Smooth muscle cell of the coronary artery (primary cell): ENCODE data around the gene EGFL7. TPM values are rescaled to one million over a fixed set of nuclear protein-coding genes. Genes with fewer than 3 reads are reported as not detected.

Experiments
- total RNA-seq: library from RNA; depleted of rRNA; stranded (reverse); fragments of >200 nt; gene quantifications from 2 replicates; pipeline ENCODE4 v1.2.3, GENCODE V29; 2014; ENCODE audit warnings: low replicate concordance

EGFL7 gene
- 16.5 and 38.5 TPM in 2 replicates for total RNA-seq

GRCh38 chr9:136662656-136663581 is at the start of gene EGFL7:
TSS of gene EGFL7 (plus strand) at chr9:136662916. CDS start at chr9:136668283, 5,367 bp downstream.

GRCh38 chr9:136686794-136687711 is 24.3 kb downstream of the EGFL7 start, which contains the start of gene AGPAT2:
TSS of gene AGPAT2 (minus strand) at chr9:136687457. CDS start at chr9:136687357, 100 bp downstream.

DNA sequence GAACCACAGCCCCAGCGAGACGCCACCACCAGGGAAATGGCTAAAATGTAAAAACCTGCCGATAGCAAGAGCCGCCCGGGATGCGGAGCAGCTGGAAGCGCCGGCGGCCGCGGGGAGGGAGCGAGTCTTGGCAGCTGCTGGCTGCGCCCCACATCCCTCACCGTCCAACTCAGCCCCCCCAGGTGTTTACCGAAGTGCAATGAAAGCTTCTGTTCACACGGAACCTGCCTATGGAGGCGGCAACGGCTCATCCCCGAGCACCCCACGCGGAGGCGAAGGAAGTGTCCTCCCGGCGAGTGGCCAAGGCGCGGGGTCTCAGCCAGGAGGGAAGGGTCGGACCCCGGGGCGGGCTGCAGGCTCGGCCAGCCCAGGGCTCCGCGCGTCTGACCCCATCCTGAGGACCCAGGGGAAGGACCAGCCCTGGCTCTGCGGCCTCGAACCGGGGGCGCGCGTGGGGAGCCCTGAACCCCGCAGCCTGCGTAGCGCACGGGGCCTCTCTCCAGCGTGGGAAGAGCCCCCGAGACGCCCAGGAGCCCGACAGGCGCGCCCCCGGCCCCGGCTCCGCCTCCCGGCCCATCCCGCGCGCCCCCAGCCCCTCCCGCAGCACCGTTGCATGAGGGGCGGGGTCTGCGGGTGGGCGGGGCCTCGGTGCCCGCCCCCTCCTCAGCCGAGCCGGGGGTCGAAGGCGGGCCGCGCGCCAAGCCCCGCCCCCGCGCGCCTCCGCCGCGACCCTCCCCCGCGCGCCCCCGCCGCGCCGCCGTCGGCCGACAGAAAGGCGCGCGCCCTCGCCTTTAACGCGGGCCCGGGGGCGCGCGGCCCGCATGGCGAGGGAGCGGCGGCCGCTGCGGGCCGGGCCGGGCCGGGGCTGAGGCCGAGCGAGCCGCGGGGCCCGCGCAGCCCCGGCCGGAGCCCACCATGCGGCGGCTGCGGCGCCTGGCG is 49.3 kb downstream of the EGFL7 start, which contains the start of gene DIPK1B:
Gene DIPK1B (plus strand): TSS at position 822 of the 939 bp plus-strand sequence. CDS start 94 bp downstream, at position 916.

Other genes with a start within 250 kb of the EGFL7 start
- 2.9 and 3.8 TPM in 2 replicates for gene INPP5E, start 223.1 kb upstream of the EGFL7 start, total RNA-seq
- 7.0 and 17.8 TPM in 2 replicates for gene SEC16A, start 179.9 kb upstream of the EGFL7 start, total RNA-seq
- gene NOTCH1, start 116.9 kb upstream of the EGFL7 start, total RNA-seq = 11.8 and 12.8 TPM in 2 replicates
- 32.1 and 44.6 TPM in 2 replicates for gene AGPAT2, start 24.5 kb downstream of the EGFL7 start, total RNA-seq
- 1.1 and 16.6 TPM in 2 replicates for gene DIPK1B, start 49.7 kb downstream of the EGFL7 start, total RNA-seq
- not detected in 2 replicates for gene LCN10, start 80.0 kb downstream of the EGFL7 start, total RNA-seq
- gene LCN6, start 85.6 kb downstream of the EGFL7 start, total RNA-seq = not detected in 2 replicates
- gene LCN8, start 95.3 kb downstream of the EGFL7 start, total RNA-seq = not detected in 2 replicates
- gene LCN15, start 101.6 kb downstream of the EGFL7 start, total RNA-seq = not detected in 2 replicates
- gene TMEM141, start 128.4 kb downstream of the EGFL7 start, total RNA-seq = 36.9 and 88.0 TPM in 2 replicates
- 0.30 and 2.2 TPM in 2 replicates for gene CCDC183, start 133.4 kb downstream of the EGFL7 start, total RNA-seq
- gene RABL6, start 145.0 kb downstream of the EGFL7 start, total RNA-seq = 45.7 and 60.1 TPM in 2 replicates
- 0.90 and 1.6 TPM in 2 replicates for gene AJM1, start 179.6 kb downstream of the EGFL7 start, total RNA-seq
- gene PHPT1, start 186.5 kb downstream of the EGFL7 start, total RNA-seq = 229 and 269 TPM in 2 replicates
- 0.59 and 0.75 TPM in 2 replicates for gene MAMDC4, start 189.4 kb downstream of the EGFL7 start, total RNA-seq
- gene EDF1, start 203.4 kb downstream of the EGFL7 start, total RNA-seq = 483 and 575 TPM in 2 replicates
- 6.7 and 9.3 TPM in 2 replicates for gene TRAF2, start 223.6 kb downstream of the EGFL7 start, total RNA-seq